Measurements from ENCODE around the gene TNFSF10. TPM values are rescaled to one million over a fixed set of nuclear protein-coding genes. Genes with fewer than 3 reads are reported as not detected.

The TNFSF10 gene
- polyA plus RNA-seq, 1 of the 3 experiments (the other 2 are of a cell fraction) = 0.10 TPM

GRCh38 chr3:172476347-172476746 lies 46.9 kb downstream of the TNFSF10 start:
- peak overlapping the region; percentile 80 for H3K4me2 ChIP-seq
- H3K9me3 ChIP-seq = peaks cover 6% of the 10 kb centered on the region; the same call in 1 of the 2 replicates
- no peak overlapping the region for H3K27ac ChIP-seq (ENCODE audit: low read depth in 2 of 2, low read length in 1 of 2)
- H3K9ac ChIP-seq = no peak overlapping the region
- H3K27me3 ChIP-seq (ENCODE audit: insufficient read depth) = no peaks in the 10 kb centered on the region
- no peaks in the 10 kb centered on the region for H4K20me1 ChIP-seq (ENCODE audit: insufficient read depth)
- no peaks in the 10 kb centered on the region; a peak in 1 of 4 replicates for H3K4me1 ChIP-seq (ENCODE audit: control insufficient read depth in 1 of 2, insufficient read depth in 2 of 2, low read depth in 1 of 2, low read length in 1 of 2)
- peak overlapping the region; percentile 93 for H2AFZ ChIP-seq (ENCODE audit: low read depth)
- no peaks in the 10 kb centered on the region for H3K36me3 ChIP-seq (replicated peaks in 1 of 2; ENCODE audit: control insufficient read depth in 1 of 2, insufficient read depth in 2 of 2, low read length in 1 of 2)
- no peaks in the 10 kb centered on the region for H3K79me2 ChIP-seq (ENCODE audit: insufficient read depth)
- DNase-seq = no peak
- POLR2A ChIA-PET = no interaction called here
- no peaks in the 10 kb centered on the region for H3F3A ChIP-seq (replicated peaks; ENCODE audit: insufficient read depth)
- TF ChIP-seq NRF1 (IDR thresholded peaks at IDR 0.05; ENCODE audit: low read depth, low read length) = no peak
- no peak for TF ChIP-seq MAX (IDR thresholded peaks at IDR 0.05; ENCODE audit: low read depth)
- TF ChIP-seq JUND (IDR thresholded peaks at IDR 0.05) = no peak
- no peak for TF ChIP-seq POLR2AphosphoS5 (IDR thresholded peaks at IDR 0.05; ENCODE audit: low read depth, low read length)
- TF ChIP-seq REST (IDR thresholded peaks at IDR 0.05; ENCODE audit: low read depth, low read length) = no peak
- no peak for TF ChIP-seq TEAD4 (IDR thresholded peaks at IDR 0.05; ENCODE audit: borderline replicate concordance, insufficient read depth)
- TF ChIP-seq CHD2 (IDR thresholded peaks at IDR 0.05; ENCODE audit: low read length, partially characterized antibody) = no peak
- no peak for TF ChIP-seq FOXM1 (IDR thresholded peaks at IDR 0.05; ENCODE audit: low read depth)
- TF ChIP-seq EP300 (IDR thresholded peaks at IDR 0.05; ENCODE audit: borderline replicate concordance in 1 of 2, low read depth in 1 of 2, low read length in 1 of 2) = no peak
- TF ChIP-seq IRF3 (IDR thresholded peaks at IDR 0.05; ENCODE audit: low read depth, low read length) = no peak
- no peaks in the 10 kb centered on the region for H3K9me2 ChIP-seq
- WGBS (ENCODE audit: low lambda C conversion rate) = 92% methylated on average over 3 of the region's 5 CpGs
- peak overlapping the region in 1 of 2 experiments; percentile 70; a peak in 3 of 4 replicates for H3K4me3 ChIP-seq (ENCODE audit: low read depth in 2 of 2, low read length in 1 of 2)
- CTCF ChIA-PET = interaction anchor here (0.6 to 3.6 kb wide), 18 partner anchors 10 to 1515 kb away, joined by 3 to 27 read pairs (median 3); no protein-coding TSS in a partner anchor

- Histone ChIP-seq H3K9ac (no peak overlapping the region), H3F3A (replicated peaks; ENCODE audit: insufficient read depth) (no peaks in the 10 kb centered on the region), H2AFZ (ENCODE audit: low read depth) (no peak overlapping the region), H3K4me1 (ENCODE audit: control insufficient read depth in 1 of 2, insufficient read depth in 2 of 2, low read depth in 1 of 2, low read length in 1 of 2) (no peaks in the 10 kb centered on the region; a peak in 1 of 4 replicates), H3K79me2 (ENCODE audit: insufficient read depth) (no peaks in the 10 kb centered on the region), H3K4me3 (ENCODE audit: low read depth in 2 of 2, low read length in 1 of 2) (no peak overlapping the region), H4K20me1 (ENCODE audit: insufficient read depth) (no peaks in the 10 kb centered on the region), H3K27me3 (ENCODE audit: insufficient read depth) (no peaks in the 10 kb centered on the region), H3K27ac (ENCODE audit: low read depth in 2 of 2, low read length in 1 of 2) (no peak overlapping the region), H3K36me3 (replicated peaks in 1 of 2; ENCODE audit: control insufficient read depth in 1 of 2, insufficient read depth in 2 of 2, low read length in 1 of 2) (no peaks in the 10 kb centered on the region), H3K9me2 (no peaks in the 10 kb centered on the region), H3K9me3 (peaks cover 6% of the 10 kb centered on the region; the same call in 1 of the 2 replicates), H3K4me2 (no peak overlapping the region)
- ChIA-PET POLR2A (no interaction called here), CTCF (interaction anchor here (0.8 to 3.6 kb wide), 5 partner anchors 14 to 1426 kb away, joined by 3 to 27 read pairs (median 3); no protein-coding TSS in a partner anchor)
- 97% methylated on average over 5 of the region's 5 CpGs for WGBS (ENCODE audit: low lambda C conversion rate)
- no peak for TF ChIP-seq GABPA (IDR thresholded peaks at IDR 0.05; ENCODE audit: low read depth)
- TF ChIP-seq RXRA (IDR thresholded peaks at IDR 0.05; ENCODE audit: borderline replicate concordance, low read depth) = no peak
- no peak for TF ChIP-seq RAD21 (IDR thresholded peaks at IDR 0.05; ENCODE audit: low read length)
- no peak for TF ChIP-seq ELF1 (IDR thresholded peaks at IDR 0.05)
- TF ChIP-seq REST (IDR thresholded peaks at IDR 0.05; ENCODE audit: low read depth, low read length) = no peak
- TF ChIP-seq USF2 (IDR thresholded peaks at IDR 0.05; ENCODE audit: borderline replicate concordance, low read depth, low read length) = no peak
- TF ChIP-seq POLR2AphosphoS5 (IDR thresholded peaks at IDR 0.05; ENCODE audit: low read depth, low read length) = no peak
- no peak for TF ChIP-seq SIN3A (IDR thresholded peaks at IDR 0.05; ENCODE audit: borderline replicate concordance, low read depth, low read length)
- no peak for TF ChIP-seq IRF3 (IDR thresholded peaks at IDR 0.05; ENCODE audit: low read depth, low read length)
- DNase-seq = no peak
Measured at GRCh38 chr3:172475703-172476102, 47.5 kb downstream of the TNFSF10 start.
